Nephron progenitor cell (in vitro differentiated cells): ENCODE results near the gene EVA1C.
"Not testable (repeated sequence)": the region's sequence is repeated elsewhere in the genome, so short reads cannot be mapped to it uniquely, and the experiment has no call there.

Experiments used
- DNase-seq: peaks from one replicate; pipeline ENCODE4 v3.0.0; 2021
- H3K27ac Mint-ChIP-seq: 2 replicates; pipeline ENCODE4 v1.8.0; 2021; ENCODE audit warnings: mild to moderate bottlenecking, moderate library complexity, mixed read lengths
- H3K27me3 Mint-ChIP-seq: 2 replicates; pipeline ENCODE4 v1.8.0; 2021; ENCODE audit warnings: mild to moderate bottlenecking, low read depth, mixed read lengths; ENCODE audit not compliant: poor library complexity
- H3K36me3 Mint-ChIP-seq: 2 replicates; pipeline ENCODE4 v1.8.0; 2021; ENCODE audit warnings: low read depth, mixed read lengths
- H3K4me1 Mint-ChIP-seq: 2 replicates; pipeline ENCODE4 v1.8.0; 2021; ENCODE audit warnings: mixed read lengths
- H3K4me3 Mint-ChIP-seq: 2 replicates; pipeline ENCODE4 v1.8.0; 2021; ENCODE audit warnings: mild to moderate bottlenecking, moderate library complexity, mixed read lengths
- H3K9me3 Mint-ChIP-seq: 2 replicates; pipeline ENCODE4 v1.8.0; 2021; ENCODE audit warnings: mild to moderate bottlenecking, moderate library complexity, mixed read lengths
- TF ChIP-seq, protein P1 (sequence below): fragments of 200-600 bp; sonication (generic); IDR thresholded peaks from 2 replicates; pipeline ENCODE4 v1.5.0; 2021; ENCODE audit warnings: antibody characterized with exemption

EVA1C gene

GRCh38 chr21:32525282-32525681 lies 112.8 kb downstream of the EVA1C start:
- TF ChIP-seq, protein P1, sequence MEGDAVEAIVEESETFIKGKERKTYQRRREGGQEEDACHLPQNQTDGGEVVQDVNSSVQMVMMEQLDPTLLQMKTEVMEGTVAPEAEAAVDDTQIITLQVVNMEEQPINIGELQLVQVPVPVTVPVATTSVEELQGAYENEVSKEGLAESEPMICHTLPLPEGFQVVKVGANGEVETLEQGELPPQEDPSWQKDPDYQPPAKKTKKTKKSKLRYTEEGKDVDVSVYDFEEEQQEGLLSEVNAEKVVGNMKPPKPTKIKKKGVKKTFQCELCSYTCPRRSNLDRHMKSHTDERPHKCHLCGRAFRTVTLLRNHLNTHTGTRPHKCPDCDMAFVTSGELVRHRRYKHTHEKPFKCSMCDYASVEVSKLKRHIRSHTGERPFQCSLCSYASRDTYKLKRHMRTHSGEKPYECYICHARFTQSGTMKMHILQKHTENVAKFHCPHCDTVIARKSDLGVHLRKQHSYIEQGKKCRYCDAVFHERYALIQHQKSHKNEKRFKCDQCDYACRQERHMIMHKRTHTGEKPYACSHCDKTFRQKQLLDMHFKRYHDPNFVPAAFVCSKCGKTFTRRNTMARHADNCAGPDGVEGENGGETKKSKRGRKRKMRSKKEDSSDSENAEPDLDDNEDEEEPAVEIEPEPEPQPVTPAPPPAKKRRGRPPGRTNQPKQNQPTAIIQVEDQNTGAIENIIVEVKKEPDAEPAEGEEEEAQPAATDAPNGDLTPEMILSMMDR: no peak
- Mint-ChIP-seq H3K4me3 (no peak overlapping the region), H3K4me1 (peaks cover 7% of the 10 kb centered on the region), H3K27ac (no peak overlapping the region), H3K9me3 (peaks cover 9% of the 10 kb centered on the region), H3K27me3 (peaks cover 8% of the 10 kb centered on the region), H3K36me3 (no peaks in the 10 kb centered on the region)
- no peak for DNase-seq

DNA sequence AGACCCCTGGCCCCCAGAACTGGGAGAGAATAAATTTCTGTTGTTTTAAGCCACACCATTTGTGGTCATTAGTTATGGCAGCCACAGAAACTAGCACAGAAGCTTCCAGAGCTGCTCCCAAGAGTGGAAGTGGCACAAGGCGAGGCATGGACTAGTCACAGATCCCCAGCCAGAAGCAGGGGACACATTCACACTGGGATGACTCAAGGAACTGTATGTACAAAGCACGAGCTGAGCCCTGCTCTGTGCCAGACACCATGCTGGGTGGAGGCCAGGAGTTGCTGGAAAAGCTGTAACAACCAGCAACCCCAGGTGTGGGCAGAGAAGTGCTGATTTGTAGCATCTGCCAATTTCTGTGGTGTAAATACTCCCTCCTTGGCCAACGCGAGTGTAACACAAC lies 117.2 kb downstream of the EVA1C start:
- Mint-ChIP-seq H3K27me3 (peaks cover 13% of the 10 kb centered on the region), H3K4me1 (no peaks in the 10 kb centered on the region), H3K27ac (no peak overlapping the region), H3K4me3 (no peak overlapping the region), H3K9me3 (peaks cover 20% of the 10 kb centered on the region), H3K36me3 (no peaks in the 10 kb centered on the region)
- DNase-seq: no peak
- TF ChIP-seq, protein P1: no peak

DNA sequence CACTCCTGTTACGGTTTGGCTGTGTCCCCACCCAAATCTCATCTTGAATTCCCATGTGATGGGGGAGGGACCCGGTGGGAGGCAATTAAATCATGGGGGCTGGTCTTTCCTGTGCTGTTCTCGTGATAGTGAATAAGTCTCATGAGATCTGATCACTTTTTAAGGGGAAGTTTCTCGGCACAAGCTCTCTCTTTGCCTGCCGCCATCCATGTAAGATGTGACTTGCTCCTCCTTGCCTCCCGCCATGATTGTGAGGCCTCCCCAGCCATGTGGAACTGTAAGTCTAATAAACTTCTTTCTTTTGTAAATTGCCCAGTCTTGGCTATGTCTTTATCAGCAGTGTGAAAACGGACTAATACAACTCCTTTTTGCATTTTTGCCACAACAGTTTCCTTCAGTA lies 118.3 kb downstream of the EVA1C start:
- peaks cover 20% of the 10 kb centered on the region for H3K9me3 Mint-ChIP-seq
- DNase-seq, H3K36me3 Mint-ChIP-seq, H3K4me1 Mint-ChIP-seq, H3K4me3 Mint-ChIP-seq, H3K27ac Mint-ChIP-seq: not testable (repeated sequence)
- peaks cover 19% of the 10 kb centered on the region for H3K27me3 Mint-ChIP-seq

DNA sequence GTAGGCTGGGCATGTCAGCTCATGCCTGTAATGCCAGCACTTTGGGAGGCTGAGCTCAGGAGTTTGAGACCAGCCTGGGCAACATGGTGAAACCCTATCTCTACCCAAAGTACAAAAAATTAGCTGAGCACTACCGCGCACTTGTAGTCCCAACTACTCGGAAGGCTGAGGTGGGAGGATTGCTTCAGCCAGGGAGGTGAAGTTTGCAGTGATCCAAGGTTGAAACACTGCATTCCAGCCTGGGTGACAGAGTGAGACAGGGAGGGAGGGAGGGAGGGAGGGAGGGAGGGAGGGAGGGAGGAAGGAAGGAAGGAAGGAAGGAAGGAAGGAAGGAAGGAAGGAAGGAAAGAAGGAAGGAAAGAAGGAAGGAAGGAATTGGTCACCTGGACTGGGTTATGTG lies 119.1 kb downstream of the EVA1C start:
- not testable (repeated sequence) for H3K27ac Mint-ChIP-seq, DNase-seq, H3K36me3 Mint-ChIP-seq, H3K4me1 Mint-ChIP-seq, H3K4me3 Mint-ChIP-seq
- Mint-ChIP-seq H3K9me3 (peaks cover 20% of the 10 kb centered on the region), H3K27me3 (peaks cover 16% of the 10 kb centered on the region)

DNA sequence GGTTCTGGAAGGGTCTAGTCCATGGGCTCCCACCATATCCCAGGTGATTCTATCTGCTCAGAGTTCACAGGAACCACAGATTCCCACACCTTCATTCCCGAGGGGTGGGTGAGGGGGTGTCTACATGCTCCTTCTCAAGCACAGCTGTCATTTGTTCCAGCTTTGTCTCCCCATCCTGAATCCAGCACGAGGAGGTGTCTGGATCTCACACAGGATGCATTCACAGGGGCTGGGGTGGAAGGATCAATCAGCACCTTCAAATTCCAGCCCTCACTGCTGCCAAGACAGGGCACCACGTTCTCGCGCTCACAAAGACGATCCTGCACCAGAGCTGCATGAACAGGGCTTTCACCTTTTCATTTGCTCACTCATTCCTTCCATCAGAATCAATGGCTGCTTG lies 120.1 kb downstream of the EVA1C start:
- Mint-ChIP-seq H3K4me1 (no peaks in the 10 kb centered on the region), H3K4me3 (no peak overlapping the region), H3K9me3 (peaks cover 17% of the 10 kb centered on the region), H3K36me3 (no peaks in the 10 kb centered on the region), H3K27ac (no peak overlapping the region), H3K27me3 (peaks cover 16% of the 10 kb centered on the region)
- TF ChIP-seq, protein P1: no peak
- no peak for DNase-seq

DNA sequence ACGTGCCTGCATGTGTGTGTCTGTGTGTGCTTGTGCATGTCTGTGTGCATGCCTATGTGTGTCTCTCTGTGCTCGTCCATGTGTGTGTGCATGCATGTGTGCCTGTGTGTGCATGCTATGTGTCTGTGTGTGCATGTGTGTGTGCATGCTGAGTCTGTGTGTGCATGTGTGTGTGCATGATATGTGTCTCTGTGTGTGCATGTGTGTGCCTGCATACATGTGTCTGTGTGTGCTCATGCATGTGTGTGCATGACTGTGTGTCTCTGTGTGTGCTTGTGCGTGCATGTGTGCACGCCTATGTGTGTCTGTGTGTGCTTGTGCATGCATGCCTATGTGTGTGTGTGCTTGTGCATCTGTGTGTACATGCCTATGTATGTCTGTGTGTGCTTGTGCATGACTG lies 120.5 kb downstream of the EVA1C start:
- no peaks in the 10 kb centered on the region for H3K36me3 Mint-ChIP-seq
- H3K27me3 Mint-ChIP-seq: peaks cover 16% of the 10 kb centered on the region
- H3K27ac Mint-ChIP-seq: no peak overlapping the region
- TF ChIP-seq, protein P1: no peak
- no peaks in the 10 kb centered on the region for H3K4me1 Mint-ChIP-seq
- no peak for DNase-seq
- peaks cover 15% of the 10 kb centered on the region for H3K9me3 Mint-ChIP-seq
- H3K4me3 Mint-ChIP-seq: no peak overlapping the region

DNA sequence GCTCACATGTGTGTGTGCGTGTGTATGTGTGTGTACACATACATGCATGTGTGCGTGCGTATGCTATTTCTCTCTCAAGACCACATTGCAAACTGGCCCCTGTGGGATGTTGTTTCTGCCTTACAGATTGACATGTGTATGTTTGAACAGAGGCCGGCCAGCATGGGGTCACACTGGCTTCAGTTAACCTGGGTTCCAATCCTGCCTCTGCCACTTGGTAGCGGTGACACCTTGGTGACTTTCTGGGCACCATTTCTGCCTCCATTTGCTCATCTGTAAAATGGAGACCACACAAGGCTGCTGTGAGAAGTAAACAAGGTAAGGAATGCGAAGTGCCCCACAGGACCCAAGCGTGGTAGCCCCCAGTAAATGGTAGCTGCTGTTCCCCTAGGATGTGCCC lies 121.1 kb downstream of the EVA1C start:
- DNase-seq: no peak
- TF ChIP-seq, protein P1: no peak
- Mint-ChIP-seq H3K27me3 (peaks cover 16% of the 10 kb centered on the region), H3K27ac (no peak overlapping the region), H3K4me3 (no peak overlapping the region), H3K4me1 (no peaks in the 10 kb centered on the region), H3K36me3 (no peaks in the 10 kb centered on the region), H3K9me3 (peaks cover 15% of the 10 kb centered on the region)
